ENCODE measurements around the gene PILRA.
"Not testable (repeated sequence)": the region's sequence is repeated elsewhere in the genome, so short reads cannot be mapped to it uniquely, and the experiment has no call there.

PILRA gene
- 0.35 to 3.5 (median 0.54) reads per million in 3 experiments for total RNA-seq

GRCh38 chr7:100373261-100373831, at the start of gene PILRA:
Gene PILRA (plus strand): TSS chr7:100373487. CDS start chr7:100373657, 170 bp downstream.
- DNase-seq = no peak

- not testable (repeated sequence) for DNase-seq
These were observed 49.1 kb upstream of the PILRA start for GRCh38 chr7:100324194-100324593.

GRCh38 chr7:100325671-100326070, 47.6 kb upstream of the PILRA start:
- not testable (repeated sequence) for DNase-seq

- DNase-seq = not testable (repeated sequence)
These were observed 46.4 kb upstream of the PILRA start for GRCh38 chr7:100326914-100327313.

- DNase-seq = peak; percentile 84
These were observed 37.5 kb upstream of the PILRA start for GRCh38 chr7:100335566-100336466.

- not testable (repeated sequence) for DNase-seq
These were observed 35.1 kb upstream of the PILRA start for GRCh38 chr7:100338083-100338696.

- not testable (repeated sequence) for DNase-seq
These were observed 32.0 kb upstream of the PILRA start for GRCh38 chr7:100341286-100341685.

GRCh38 chr7:100342765-100343164, 30.5 kb upstream of the PILRA start:
- no peak for DNase-seq

- not testable (repeated sequence) for DNase-seq
These were observed 29.1 kb upstream of the PILRA start for GRCh38 chr7:100344124-100344559.

GRCh38 chr7:100344560-100345287, 28.6 kb upstream of the PILRA start:
- peak; percentile 95 for DNase-seq

GRCh38 chr7:100345288-100345672, 28.0 kb upstream of the PILRA start:
- peak; percentile 68 for DNase-seq

GRCh38 chr7:100346921-100347320, 26.4 kb upstream of the PILRA start:
- DNase-seq = no peak

GRCh38 chr7:100348805-100349204, 24.5 kb upstream of the PILRA start:
- DNase-seq = no peak

GRCh38 chr7:100349757-100350156, 23.5 kb upstream of the PILRA start:
- DNase-seq = no peak

- DNase-seq = no peak
These were observed 21.6 kb upstream of the PILRA start for GRCh38 chr7:100351657-100352058.

- not testable (repeated sequence) for DNase-seq
These were observed 21.0 kb upstream of the PILRA start for GRCh38 chr7:100352230-100352781.

GRCh38 chr7:100352984-100353684, 20.2 kb upstream of the PILRA start:
- DNase-seq = no peak

- DNase-seq = no peak
These were observed 19.5 kb upstream of the PILRA start for GRCh38 chr7:100353685-100354330.

GRCh38 chr7:100356416-100357068, 16.7 kb upstream of the PILRA start:
- no peak for DNase-seq

GRCh38 chr7:100357131-100357561, 16.1 kb upstream of the PILRA start:
- DNase-seq = no peak

Data from central memory CD4-positive, alpha-beta T cell (primary cell).